GOT3 (cell line): Measurements from ENCODE around the gene MAP3K5.
"Not testable (repeated sequence)": the region's sequence is repeated elsewhere in the genome, so short reads cannot be mapped to it uniquely, and the experiment has no call there.

Source experiments
- DNase-seq: peaks from one replicate; lab custom pipeline; 2025; ENCODE audit warnings: mixed read lengths; lab: John Stamatoyannopoulos, UW

MAP3K5 gene

DNA sequence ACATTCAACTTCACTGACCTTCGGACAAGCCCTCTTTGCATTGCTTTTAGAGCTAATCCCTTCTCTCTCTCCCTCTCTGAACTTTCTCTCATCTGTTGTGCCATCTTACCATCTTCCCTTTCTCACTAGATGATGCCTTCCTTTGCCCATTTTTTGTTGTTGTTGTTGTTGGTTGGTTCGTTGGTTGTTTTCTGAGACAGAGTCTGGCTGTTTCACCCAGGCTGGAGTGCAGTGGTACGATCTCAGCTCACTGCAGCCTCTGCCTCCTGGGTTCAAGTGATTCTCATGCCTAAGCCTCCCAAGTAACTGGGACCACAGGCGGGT lies 18.8 kb downstream of the MAP3K5 start:
- DNase-seq: no peak

DNA sequence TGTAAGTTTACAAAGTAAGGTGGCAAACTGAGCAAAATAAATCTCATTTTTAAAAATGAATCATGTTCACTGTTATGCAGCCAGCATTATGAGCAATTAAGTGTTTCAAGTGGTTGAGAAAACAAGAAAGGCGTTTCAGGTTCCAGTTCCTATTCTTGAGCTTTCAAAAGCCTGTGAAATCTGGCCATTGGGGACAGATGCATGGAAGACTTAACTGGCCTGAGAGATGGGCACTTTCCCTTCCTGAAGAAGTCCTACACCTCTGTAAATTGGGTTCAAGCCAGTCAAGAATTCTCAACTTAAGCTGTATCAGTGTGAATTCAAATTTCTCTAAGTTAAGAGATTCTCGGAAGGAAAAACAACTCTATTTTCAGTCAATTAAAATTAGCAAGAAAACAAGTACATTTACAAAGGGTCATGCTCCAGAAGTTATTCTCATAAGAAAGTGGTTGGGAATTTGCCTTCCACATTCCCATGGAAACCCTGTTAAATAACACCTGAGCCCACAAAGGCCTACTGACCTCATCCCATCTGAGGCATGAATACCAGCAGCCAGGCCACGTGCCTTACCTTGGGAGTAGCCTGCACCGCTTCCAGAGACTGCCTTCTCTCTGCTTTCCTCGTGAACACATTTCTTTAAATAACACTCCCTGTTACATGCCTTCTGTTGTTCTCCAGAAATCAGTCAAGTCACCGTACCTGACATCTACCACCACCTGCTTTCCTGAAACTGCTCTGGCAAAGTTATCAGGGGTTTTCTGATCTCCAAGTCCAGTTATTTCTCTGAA lies 19.4 kb downstream of the MAP3K5 start:
- DNase-seq: no peak

DNA sequence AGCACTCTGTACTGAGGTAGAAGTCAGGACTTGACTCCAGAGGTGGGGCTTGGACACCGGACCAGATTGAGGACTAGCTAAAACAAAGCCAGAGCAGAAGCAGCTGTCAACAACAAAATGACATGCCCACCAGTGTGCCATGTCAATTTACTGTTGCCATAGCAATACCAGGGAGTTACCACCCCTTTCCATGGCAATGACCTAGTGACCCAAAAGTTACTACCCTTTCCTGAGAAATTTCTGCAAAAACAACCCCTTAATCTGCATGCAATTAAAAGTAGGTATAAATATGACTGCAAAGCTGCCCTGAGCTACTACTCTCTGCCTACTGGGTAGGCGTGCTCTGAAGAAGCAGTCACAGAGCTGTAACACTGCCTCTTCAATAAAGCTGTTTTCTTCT lies 21.0 kb downstream of the MAP3K5 start:
- DNase-seq: no peak

DNA sequence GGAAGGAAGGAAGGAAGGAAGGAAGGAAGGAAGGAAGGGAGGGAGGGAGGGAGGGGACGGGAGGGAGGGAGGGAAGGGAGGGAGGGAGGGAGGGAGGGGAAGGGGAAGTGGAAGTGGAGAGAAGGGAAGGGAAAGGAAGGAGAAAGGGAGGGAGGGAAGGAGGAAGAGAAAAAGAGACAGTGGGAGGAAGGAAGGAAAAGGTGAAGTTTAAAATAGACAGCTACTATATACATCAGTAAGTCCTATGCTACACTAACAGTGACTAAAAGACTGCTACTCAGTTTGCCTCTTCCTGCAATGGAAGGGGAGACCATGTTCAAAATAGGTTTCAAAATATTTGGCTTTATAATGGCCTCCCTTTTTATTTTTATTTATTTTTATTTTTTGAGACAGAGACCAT lies 22.5 kb downstream of the MAP3K5 start:
- DNase-seq: no peak

DNA sequence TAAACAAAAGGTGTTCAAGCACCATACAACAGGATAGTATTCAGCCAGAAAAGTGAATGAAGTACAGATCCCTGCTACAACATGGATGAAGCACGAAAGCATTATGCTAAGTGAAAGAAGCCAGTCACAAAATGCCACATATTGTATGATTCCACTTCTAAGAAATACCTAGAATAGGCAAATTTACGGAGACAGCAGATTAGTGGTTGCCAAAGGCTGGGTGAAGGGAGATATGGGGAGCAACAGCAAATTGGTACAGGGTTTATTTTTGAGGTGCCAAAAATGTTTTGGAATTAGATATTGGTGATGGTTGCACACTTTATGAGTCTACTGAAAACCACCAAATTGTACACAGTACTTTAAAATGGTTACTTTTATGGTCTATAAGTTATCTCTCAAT lies 23.2 kb downstream of the MAP3K5 start:
- no peak for DNase-seq

DNA sequence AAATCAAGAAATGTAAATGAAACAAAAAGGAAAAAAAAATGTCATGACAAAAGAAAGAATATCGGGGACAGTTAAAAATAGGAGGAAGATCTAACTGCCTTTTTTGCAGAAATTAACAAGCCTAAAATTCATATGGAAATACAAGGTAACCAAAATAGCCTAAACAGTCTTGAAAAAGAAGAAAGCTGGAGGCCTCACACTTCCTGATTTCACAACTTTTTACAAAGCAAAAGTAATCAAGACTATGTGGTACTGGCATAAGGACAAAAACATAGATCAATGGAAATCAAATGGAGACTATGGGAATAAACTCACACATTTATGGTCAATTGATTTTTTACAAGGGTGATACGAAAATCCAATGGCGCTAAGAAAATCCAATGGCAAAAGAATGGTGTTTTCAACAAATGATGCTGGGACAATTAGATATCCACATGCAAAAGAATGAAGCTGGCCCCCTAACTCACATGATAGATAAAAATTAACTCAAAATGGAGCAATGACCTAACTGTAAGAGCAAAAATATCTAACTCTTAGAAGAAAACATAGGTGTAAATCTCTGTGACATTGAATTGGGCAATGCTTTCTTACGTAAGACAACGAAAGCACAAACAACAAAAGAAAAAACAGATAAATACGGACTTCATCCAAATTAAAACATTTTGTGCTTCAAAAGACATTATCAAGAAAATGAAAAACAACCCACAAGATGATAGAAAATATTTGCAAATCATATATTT lies 24.5 kb downstream of the MAP3K5 start:
- no peak for DNase-seq

DNA sequence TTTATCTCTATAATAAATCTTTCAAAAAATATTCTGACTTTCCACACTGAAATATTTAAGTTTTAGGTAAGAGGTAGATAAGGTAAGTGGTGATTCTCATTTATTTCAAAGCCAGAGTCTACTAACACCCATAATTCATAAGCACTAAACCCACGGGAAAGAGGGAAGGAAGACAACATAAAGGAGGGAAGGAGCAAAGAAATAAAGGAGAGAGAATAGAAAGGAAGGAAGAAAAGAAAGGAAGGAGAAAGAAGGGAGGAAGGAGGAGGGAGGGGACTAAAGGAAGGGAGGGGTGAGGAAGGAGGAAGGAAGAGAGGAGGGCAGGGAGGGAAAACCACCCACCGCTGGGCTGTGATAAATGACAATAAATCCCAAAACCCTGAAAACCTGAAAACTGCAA lies 25.2 kb downstream of the MAP3K5 start:
- no peak for DNase-seq

DNA sequence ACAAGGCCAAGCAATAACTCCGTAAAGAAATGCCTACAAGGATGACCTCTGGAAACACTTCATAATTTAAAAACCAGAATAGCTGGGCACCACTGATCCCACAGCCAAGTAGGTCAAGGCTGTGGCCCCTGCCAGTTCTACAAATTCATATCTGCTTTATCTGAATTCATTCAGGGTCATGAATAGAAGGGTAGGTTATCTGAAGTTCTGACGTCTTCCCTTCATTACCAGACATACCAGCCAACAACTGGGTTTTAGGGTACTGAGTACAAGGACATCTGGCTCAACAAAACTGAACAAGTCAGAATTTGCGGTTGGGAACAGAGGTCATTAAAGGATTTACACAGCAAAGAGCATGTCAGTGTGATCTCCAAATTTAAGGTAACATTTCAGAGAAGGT lies 26.0 kb downstream of the MAP3K5 start:
- DNase-seq: no peak

DNA sequence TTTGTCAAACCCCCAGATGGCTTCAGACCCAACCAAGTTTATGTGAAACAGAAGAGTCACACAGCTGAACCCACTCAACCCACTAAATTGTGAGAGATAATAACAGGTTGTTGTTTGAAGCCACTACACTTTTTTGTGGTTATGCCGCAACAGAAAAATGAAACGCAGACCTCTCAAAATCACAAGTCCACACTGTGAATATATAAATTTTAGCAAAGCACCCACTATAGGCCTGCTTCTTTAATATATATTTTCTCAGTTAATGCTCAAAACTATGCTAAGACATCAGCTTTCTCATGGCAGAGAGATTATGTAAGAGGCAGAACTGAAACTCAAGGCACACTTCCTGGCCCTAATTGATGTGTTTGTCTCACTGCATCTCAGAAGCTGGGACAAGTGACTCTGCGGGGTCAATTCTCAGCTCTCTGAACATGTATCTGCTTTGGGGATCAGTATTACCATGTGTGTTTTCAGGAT lies 27.7 kb downstream of the MAP3K5 start:
- DNase-seq: no peak

DNA sequence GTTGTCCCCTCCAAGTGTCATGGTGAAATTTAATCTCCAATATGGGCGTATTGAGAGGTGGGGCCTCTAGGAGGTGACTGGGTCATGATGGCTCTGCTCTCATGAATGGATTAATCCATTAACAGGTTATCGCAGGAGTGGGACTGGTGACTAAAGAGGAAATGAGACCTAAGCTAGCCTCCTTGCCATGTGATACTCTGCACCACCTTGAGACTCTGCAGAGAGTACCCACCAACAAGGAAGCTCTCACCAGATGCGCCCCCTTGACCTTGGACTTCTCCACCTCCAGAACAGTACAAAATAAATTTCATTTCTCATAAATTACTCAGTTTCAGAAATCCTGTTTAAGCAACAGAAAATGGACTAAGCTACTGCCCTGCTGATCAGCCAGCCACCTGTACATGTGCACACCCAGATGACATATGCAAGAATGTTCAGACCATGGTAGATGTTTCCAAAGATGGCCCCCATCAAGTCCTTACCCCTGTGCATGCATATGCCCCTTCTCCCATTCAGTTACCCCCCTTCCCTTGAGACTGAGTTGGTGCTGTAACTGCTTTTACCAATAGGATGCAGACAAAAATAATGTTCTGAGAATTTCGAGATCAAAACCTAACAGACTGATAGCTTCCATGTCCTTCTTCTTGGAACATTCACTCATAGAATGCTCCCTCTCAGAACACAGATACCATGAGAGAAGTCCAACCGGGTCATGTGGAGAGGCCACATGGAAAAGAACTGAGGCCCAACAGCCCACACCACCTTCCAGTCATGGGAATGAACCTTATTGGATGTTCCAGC lies 28.4 kb downstream of the MAP3K5 start:
- DNase-seq: no peak

DNA sequence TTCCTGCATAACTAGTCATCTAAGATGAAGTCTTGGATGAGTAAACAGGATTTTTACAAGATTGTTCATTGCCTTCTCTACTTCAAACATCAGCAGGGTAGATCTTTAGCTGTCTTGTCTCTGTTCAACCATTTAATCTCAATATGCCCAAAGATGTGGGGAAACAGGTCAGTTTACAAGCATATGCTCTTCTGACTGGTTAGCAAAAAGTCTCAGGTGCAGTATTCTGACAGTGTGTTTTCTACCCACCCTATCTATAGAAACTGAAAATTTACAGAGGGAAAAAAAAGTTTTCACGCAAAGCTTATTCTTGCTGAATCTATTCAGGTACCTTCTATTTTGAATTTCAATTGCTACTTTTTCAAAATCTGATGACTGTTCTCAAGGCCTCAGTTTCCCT lies 29.0 kb downstream of the MAP3K5 start:
- no peak for DNase-seq

DNA sequence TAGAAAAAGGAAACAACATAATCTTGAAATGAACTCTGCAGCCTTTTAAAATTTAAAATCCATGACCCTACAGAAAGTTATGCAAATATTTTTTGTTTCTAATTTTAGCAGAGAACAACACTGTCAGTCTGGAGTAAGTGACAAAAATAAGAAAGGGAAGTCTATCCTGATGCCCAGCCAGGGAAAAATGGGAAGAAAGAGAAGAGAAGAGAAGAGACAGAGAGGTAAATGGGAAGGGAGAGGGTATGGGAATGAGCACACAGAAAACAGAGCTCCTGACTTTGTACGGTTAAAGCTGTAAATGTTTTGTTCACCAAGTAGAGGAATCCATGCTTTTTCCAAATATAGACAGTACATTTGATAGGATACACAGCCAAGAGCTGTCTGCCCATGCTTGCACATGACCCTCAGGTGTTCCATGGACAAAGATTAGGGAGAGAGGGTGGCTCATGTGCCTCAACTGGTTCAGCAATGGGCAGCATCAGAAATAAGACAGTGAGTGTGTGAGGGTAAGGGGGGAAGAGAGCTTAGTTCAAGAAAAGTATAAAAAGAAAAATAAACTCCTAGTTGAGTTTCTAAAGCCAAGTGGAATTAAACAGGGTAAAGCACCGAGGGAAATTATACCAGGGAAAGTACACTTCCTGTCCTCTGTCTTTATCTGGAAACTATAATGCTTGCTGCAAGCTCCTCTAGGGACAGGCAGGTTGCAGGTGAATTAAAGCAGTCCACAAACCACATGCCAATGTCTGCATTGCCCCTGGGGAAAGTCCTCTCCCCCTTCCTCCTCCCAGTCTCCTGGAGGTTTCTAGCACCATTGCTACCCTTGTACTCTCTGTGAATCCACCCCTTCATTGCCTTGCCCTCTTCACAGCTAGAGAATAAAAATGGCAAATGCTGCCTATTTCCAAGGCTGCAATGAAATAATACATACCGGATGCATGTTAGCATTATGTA lies 30.0 kb downstream of the MAP3K5 start:
- no peak for DNase-seq

DNA sequence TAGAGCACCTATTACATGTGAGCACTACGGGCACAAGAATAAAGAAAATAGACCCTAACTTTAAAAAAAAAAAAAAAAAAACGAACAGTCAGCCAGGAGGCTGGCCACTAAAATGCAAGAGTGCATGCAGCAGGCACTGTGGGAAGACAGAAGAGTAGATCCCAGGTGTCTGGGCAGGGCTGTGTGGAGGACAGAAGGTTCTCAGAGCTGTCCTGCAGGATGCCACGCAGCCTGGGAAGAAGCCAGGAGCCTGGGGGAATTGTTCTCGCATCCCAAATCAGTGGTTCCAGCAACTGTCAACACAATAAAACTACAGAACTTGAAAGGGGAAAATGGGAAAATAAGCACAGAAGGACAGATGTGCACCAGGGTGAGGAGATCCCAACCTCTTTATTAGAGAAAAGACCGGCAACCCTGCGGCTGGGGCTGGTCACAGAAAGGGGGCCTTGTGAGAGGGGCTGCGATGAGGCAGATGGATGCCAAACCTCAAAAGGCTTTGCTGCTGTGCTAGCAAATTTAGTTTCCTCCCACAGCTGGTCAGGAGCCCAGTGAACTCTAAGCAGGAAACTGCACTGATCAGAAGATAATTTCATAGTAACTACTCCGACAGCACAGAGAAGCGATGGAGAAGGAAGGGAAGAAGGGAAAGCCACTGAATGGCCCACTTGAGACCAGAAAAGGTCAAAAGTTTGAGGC lies 30.9 kb downstream of the MAP3K5 start:
- DNase-seq: no peak

DNA sequence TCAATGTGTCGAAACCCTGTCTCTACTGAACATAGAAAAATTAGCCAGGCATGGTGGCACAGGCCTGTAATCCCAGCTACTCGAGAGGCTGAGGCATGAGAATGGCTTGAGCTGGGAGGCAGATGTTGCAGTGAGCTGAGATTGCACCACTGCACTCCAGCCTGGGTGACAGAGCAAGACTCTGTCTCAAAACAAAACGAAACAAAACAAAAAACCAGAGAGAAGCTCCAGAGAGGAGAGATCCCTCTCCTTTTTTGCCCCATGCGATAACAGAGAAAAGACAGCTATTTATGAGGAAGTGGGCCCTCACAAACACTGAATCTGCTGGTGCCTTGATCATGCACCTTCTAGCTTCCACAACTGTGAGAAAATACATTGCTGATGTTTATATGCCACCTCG lies 31.5 kb downstream of the MAP3K5 start:
- not testable (repeated sequence) for DNase-seq

DNA sequence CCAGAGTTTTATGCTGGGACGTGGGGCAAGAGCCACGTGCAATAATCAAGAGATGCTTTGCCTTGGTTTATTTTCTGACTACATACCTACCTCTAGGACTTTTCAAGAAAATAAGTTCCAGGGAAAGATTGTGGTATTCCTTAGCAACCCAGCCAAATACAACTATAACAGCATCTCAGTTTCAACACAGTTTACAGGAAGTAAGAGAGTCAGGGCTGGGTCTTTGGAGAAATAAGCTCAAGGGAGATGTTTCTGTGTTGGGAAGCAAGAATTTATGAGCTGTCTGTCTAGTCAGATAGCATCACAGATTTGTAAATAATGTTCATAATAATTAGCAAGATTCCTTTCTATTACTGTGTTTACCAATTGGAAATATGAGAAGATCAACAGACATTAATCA lies 35.1 kb downstream of the MAP3K5 start:
- DNase-seq: no peak

DNA sequence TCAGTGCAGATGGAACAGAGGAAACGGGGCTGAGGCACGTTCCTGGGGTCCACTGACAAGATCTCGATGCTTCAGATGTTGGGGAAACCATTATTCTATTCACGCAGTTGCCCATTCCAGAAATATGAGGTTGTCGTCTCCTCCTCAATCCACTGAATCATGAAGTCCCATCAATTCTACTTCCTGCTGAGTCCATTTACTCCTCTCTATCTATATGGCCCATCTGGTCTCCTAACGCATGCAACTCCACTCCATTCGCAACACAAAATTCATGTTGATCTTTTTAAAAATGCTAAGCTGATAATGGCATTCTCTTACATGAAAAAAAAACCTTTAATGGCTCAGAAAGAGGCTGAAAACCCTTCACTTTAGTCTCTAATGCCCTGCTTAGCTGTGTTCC lies 37.5 kb downstream of the MAP3K5 start:
- no peak for DNase-seq

DNA sequence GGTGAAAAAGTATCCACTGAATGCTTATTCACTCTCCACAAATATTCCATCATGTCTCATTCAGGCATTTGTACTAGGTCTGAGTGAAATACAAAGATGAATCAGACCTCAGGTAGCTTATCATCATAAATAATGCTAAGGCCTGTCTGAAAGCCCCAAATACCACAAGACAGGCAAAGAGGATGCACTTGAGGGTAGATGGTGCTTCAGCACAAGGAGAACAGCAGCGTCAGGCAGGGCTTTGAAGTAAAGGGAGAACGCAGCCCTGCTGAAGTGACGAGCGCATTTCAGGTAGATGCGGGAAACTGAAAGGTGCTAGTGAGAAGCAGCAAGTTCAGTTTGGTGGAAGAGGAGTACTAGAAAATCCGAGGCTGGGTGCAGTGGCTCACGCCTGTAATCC lies 38.7 kb downstream of the MAP3K5 start:
- DNase-seq: no peak

DNA sequence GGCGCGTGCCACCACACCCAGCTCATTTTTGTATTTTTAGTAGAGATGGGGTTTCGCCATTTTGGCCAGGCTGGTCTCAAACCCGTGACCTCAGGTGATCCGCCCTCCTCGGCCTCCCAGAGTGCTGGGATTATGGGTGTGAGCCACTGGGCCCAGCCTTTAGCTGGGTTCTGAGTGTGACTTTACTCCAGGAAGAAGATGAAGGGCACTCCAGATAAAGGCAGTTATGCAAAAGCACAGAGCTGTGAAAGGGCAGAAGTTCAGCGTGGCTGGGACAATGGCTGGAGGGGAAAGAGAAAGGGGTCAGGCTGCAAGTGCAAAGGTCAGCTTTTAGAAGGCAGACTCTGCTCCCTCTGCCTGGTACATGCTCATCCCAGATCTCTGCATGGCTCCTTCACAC lies 39.7 kb downstream of the MAP3K5 start:
- no peak for DNase-seq

DNA sequence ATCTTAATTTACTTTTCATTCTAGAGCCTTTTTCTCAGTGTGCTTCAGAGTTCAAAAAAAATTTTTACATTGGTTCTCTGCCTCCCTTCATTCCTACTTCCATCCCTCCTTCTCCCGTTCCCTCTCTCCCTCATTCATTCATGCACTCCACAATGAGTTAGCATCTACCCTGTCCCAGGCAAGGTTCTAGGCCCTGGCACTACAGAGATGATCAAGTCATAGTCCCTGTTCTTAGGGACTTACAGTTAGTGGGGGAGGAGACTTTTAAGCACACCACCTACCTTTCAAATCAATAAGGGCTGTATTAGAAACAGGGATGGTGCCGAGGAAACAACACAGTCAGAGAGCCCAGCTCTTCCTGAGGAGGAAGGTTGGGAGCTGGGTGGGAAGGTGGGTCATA lies 40.3 kb downstream of the MAP3K5 start:
- DNase-seq: no peak

DNA sequence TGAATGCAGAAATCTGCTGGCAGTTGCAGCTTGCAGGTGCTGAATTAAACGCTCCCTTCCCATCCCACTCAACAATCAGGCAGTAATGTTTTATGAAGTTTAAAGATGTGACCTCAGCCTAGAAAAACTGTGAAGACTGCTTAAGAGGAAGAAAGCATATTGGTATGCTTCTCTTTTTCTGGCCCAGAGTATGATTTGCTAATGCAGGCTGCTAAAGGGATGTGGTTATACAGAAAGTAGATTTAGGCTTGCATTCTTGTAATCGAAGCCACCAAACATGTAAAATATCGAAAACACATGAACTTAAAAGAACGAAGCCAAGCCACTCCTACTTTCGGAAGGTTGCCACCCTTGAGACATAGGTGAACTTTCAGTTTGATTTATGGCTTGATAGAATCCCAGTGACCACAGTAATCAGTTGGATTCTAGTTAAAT lies 40.7 kb downstream of the MAP3K5 start:
- no peak for DNase-seq
